K562 (cell line): ENCODE measurements around the gene UMODL1. TPM values are rescaled to one million over a fixed set of nuclear protein-coding genes. Genes with fewer than 3 reads are reported as not detected.

Experiments used
- E2F4 ChIP-seq: sonication (generic); formaldehyde crosslinking; IDR thresholded peaks from 2 replicates; pipeline ENCODE4 v1.8.0; 2022; ENCODE audit warnings: mild to moderate bottlenecking, low read depth, missing genetic modification reagents
- ZNF318 ChIP-seq, 2 experiments: fragments of 450-650 bp; IDR thresholded peaks; 2 replicates each; pipeline ENCODE4 v1.6.1; 2016; ENCODE audit warnings: mild to moderate bottlenecking in 2 of 2, borderline replicate concordance in 1 of 2, low read depth in 1 of 2, moderate library complexity in 1 of 2
- polyA plus RNA-seq, 8 experiments: library from polyadenylated mRNA; depleted of rRNA in 4 of 8; stranded (reverse) in 5 of 8; unstranded in 3 of 8; fragments of >200 nt; fragmentation: Nextera tagmentation in 2 of 8; fragmentation: Illumina TruSeq in 1 of 8; extraction: Ambion mirVana in 2 of 8; extraction: Trizol in 1 of 8; gene quantifications; 2 replicates each; pipeline versions ENCODE4 v1.2.1 to v1.2.3, GENCODE V29; 2011 to 2014; ENCODE audit warnings: inconsistent platforms in 1 of 8, missing spikeins in 1 of 8
- total RNA-seq, 7 experiments: library from RNA; depleted of rRNA in 6 of 7; stranded (reverse); fragments of >200 nt in 6 of 7; fragmentation: Illumina TruSeq in 2 of 7; extraction: Trizol in 2 of 7; gene quantifications; 2 replicates each; pipeline versions ENCODE4 v1.2.1 to v1.2.3, GENCODE V29; 2011 to 2021; ENCODE audit warnings: low replicate concordance in 1 of 7

Gene UMODL1
- total and polyA plus RNA-seq, 9 of the 15 experiments (the other 6 are each of a cell fraction or from before 2014, with no cell fraction given), result not detected

GRCh38 chr21:42110691-42111469, 39.8 kb downstream of the UMODL1 start (continued):
- TF ChIP-seq ZNF318 (IDR thresholded peaks at IDR 0.05; ENCODE audit: borderline replicate concordance in 1 of 2, low read depth in 1 of 2) (no peak), E2F4 (CRISPR knock-in tag) (no peak)
